ENCODE measurements around the gene FARS2.

DNA sequence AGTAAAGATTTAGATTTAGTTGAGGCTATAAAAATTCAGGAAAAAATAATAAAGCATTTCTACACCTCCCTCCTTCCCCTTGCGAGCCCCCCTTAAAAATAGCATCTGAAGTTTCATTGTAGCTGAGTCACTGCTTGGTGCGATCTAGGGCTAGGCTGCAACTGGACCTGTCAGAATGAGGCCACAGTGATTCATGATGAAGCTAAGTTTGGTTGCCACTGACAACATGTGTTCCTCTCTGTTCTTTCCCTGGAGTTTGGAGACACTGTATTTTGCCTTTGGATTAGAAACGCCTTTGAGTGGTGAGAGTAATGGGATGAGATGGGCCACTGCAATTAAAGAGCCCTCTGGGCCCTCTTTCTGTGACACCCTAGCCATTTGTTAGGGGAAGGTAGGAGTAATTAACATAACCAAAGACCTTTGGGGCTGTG, 411.3 kb downstream of the FARS2 start:
- TF ChIP-seq SIN3A (IDR thresholded peaks at IDR 0.05; ENCODE audit: borderline replicate concordance, low read depth, low read length) (no peak), GABPA (IDR thresholded peaks at IDR 0.05; ENCODE audit: low read depth) (no peak), CTCF (IDR thresholded peaks at IDR 0.05) (no peak)
